ENCODE results near the gene DBF4B. TPM values are rescaled to one million over a fixed set of nuclear protein-coding genes. Genes with fewer than 3 reads are reported as not detected.
"Not testable (repeated sequence)": the region's sequence is repeated elsewhere in the genome, so short reads cannot be mapped to it uniquely, and the experiment has no call there.

DBF4B gene
- total RNA-seq, 2 experiments from 2014 or later = 26.2 to 32.9 TPM

DNA sequence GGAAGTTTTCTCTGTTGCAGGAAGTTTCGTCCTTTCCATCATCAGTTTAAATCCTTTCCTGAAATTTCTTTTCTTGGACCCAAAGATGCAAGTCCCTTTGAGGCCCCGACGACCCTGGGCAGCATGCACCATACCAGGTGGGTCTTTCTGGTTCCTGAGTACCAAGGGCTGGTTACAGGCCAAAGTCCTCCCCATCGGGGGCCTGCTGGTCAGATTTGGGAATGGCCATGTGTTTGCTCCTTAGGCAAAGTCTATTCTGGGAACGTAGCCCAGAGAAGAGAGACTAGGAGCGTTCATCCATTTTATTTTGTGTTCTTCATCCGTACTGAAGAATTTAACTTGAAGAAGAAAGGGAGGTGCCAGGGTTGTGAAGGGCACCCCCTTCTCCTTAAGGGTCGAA, 32.9 kb downstream of the DBF4B start:
- no peaks in the 10 kb centered on the region for H3K27me3 Mint-ChIP-seq
- ChIA-PET POLR2A (no interaction called here), CTCF (no interaction called here)
- peaks cover 4% of the 10 kb centered on the region for H3K36me3 Mint-ChIP-seq (ENCODE audit: low read depth)
- H3K4me3 Mint-ChIP-seq = no peak overlapping the region
- DNase-seq = no peak
- H3K9me3 Mint-ChIP-seq = no peaks in the 10 kb centered on the region
- H3K27ac Mint-ChIP-seq = no peak overlapping the region
- H3K4me1 Mint-ChIP-seq = no peaks in the 10 kb centered on the region

DNA sequence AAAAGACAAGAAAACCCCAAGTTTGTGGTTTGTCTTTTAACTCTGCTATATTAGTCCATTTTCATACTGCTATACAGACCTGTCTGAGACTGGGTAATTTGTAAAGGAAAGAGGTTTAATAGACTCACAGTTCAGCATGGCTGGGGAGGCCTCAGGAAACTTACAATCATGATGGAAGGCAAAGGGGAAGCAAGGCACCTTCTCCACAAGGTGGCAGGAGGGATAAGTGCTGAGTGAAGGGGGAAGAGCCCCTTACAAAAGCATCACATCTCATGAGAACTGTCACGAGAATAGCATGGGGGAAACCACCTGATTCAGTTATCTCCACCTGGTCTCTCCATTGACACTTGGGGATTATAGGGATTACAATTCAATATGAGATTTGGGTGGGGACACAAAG, 36.8 kb downstream of the DBF4B start:
- CTCF ChIA-PET = interaction anchor here (0.9 kb wide), 1 partner anchor 9 kb away, joined by 3 read pairs; no protein-coding TSS in a partner anchor
- H3K27ac Mint-ChIP-seq = no peak overlapping the region
- POLR2A ChIA-PET = no interaction called here
- DNase-seq = no peak
- H3K4me3 Mint-ChIP-seq = no peak overlapping the region
- H3K27me3 Mint-ChIP-seq = no peaks in the 10 kb centered on the region
- H3K36me3 Mint-ChIP-seq (ENCODE audit: low read depth) = peaks cover 7% of the 10 kb centered on the region
- H3K9me3 Mint-ChIP-seq = no peaks in the 10 kb centered on the region
- H3K4me1 Mint-ChIP-seq = no peaks in the 10 kb centered on the region

DNA sequence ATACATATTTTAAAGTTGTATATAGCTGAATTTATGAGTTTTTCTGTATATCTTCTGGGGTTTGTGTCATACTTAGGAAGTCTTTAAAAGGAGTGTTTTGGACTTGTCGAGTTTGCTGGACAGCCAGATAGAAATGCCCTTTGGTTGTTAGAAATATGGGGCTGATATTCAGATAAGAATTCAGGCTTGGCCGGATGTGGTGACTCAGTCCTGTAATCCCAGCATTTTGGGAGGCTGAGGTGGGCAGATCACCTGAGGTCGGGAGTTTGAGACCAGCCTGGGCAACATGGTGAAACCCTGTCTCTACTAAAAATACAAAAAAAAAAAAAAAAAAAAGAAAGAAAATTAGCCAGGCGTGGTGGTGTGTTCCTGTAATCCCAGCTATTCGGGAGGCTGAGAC, 37.3 kb downstream of the DBF4B start:
- POLR2A ChIA-PET; CTCF ChIA-PET; H3K36me3 Mint-ChIP-seq (ENCODE audit: low read depth); H3K27ac Mint-ChIP-seq; H3K4me1 Mint-ChIP-seq; DNase-seq; H3K27me3 Mint-ChIP-seq; H3K9me3 Mint-ChIP-seq; H3K4me3 Mint-ChIP-seq: not testable (repeated sequence)

DNA sequence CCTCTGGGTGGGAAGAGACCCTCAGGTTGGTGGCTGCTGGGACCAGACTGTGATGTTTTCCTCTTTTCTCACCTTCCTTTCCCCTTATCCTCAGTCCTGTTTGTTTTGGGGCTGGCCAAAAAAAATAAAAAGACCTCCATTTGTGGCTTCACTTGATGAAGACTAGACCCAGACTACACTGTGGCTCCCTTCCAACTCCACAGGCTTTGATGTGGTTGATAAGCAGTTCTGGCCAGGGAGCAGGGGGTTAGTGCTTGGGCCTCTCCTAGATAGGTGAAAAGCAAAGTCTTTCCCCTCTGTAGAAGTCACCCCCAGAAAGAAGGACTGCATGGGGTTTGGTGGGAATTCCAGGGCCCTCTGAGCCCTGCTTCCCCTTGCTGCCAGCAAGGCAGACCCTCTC, 39.1 kb downstream of the DBF4B start:
- ChIA-PET CTCF (no interaction called here), POLR2A (no interaction called here)
- Mint-ChIP-seq H3K27ac (no peak overlapping the region), H3K4me3 (no peak overlapping the region), H3K4me1 (no peaks in the 10 kb centered on the region), H3K27me3 (no peaks in the 10 kb centered on the region), H3K9me3 (no peaks in the 10 kb centered on the region), H3K36me3 (ENCODE audit: low read depth) (peaks cover 14% of the 10 kb centered on the region)
- no peak for DNase-seq

DNA sequence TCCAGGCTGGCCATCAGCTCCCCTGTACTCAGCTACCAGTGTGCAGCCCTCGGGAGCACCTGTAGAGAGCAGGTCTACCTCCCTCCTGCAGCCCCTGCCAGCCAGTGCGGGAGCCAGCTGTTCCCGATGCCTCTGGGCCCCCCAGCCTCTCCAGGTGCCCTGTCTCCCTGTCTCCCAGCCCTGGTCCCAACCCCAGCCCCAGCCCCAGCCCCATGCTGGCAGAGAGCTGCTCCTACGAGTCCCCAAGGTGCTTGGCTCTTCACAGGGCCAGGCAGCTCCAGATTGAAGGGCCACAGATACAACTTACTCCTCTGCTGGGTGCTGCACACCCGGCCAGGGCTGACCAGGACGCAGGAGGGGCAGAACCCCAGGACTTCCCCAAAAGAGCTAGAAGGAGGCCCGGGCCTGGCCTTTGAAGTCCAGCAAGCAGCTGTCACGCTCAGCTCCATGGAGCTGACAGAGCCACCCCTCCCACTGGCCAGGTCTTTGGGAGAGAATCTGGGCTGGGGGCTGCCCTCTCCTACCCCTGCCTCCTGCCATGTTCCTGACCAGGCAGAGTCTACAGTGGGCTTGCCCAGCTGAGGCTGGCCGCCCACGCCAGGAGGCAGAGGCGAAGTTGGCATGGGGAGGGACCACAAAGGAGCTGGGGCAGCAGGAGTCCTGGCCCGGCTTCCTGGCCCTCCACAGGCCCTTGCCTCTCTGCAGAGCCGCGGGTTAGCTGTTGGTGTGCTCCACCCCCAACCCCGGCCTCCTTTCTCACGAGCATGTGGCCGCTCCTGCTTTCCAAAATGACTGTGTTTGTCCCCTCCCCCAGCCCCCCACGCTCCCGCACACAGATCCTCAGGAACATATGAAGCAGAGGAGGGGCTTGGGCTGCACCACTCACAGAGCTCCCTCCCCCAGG, 40.9 kb downstream of the DBF4B start:
- Mint-ChIP-seq H3K27me3 (no peaks in the 10 kb centered on the region), H3K4me1 (no peaks in the 10 kb centered on the region), H3K9me3 (no peaks in the 10 kb centered on the region), H3K36me3 (ENCODE audit: low read depth) (peaks cover 10% of the 10 kb centered on the region), H3K4me3 (no peak overlapping the region), H3K27ac (no peak overlapping the region)
- ChIA-PET POLR2A (interaction anchor here (0.5 kb wide), 1 partner anchor 342 kb away, joined by 3 read pairs; no protein-coding TSS in a partner anchor), CTCF (no interaction called here)
- no peak for DNase-seq

DNA sequence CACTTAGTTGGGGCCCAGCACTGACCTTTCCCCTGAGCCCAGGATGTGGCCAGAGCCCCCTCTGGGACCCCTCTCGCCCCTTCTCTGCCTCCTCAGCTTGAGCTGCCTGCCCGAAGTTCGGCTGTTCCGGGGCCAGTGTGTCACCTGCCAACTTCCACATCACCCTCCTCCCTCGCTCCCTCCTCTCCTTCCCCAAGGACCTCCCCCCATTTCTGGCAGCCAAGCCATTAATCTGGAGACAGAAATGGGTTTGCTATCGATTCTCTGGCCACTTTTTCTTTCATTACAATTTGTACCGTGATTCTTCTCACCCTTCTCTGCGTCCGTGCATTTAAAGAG, 41.5 kb downstream of the DBF4B start:
- Mint-ChIP-seq H3K36me3 (ENCODE audit: low read depth) (peaks cover 10% of the 10 kb centered on the region), H3K27me3 (no peaks in the 10 kb centered on the region), H3K4me1 (no peaks in the 10 kb centered on the region), H3K9me3 (no peaks in the 10 kb centered on the region), H3K27ac (no peak overlapping the region), H3K4me3 (no peak overlapping the region)
- DNase-seq = no peak
- CTCF ChIA-PET = no interaction called here
- POLR2A ChIA-PET = no interaction called here

DNA sequence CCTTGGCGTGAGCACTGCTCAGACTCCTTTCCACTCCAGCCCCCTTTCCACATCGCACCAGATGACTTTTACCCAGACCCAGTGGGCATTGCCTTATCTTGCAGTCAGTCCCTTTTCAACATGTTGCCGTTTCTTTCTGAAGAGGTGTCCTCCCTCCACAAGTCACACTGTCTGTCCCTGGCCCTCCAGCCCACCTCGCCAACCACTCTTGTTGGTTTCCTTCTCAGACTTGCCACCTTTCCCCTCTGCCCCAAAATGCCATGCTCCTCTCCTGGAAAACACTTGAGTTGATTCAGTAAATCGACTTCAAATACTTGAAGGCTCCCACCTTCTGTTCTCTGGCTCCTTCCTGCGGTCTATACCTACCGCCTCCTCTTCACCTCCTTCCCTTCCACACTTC, 42.9 kb downstream of the DBF4B start:
- ChIA-PET POLR2A (no interaction called here), CTCF (no interaction called here)
- Mint-ChIP-seq H3K27ac (no peak overlapping the region), H3K36me3 (ENCODE audit: low read depth) (peaks cover 10% of the 10 kb centered on the region), H3K9me3 (no peaks in the 10 kb centered on the region), H3K4me1 (no peaks in the 10 kb centered on the region), H3K27me3 (peaks cover 1% of the 10 kb centered on the region), H3K4me3 (no peak overlapping the region)
- no peak for DNase-seq

DNA sequence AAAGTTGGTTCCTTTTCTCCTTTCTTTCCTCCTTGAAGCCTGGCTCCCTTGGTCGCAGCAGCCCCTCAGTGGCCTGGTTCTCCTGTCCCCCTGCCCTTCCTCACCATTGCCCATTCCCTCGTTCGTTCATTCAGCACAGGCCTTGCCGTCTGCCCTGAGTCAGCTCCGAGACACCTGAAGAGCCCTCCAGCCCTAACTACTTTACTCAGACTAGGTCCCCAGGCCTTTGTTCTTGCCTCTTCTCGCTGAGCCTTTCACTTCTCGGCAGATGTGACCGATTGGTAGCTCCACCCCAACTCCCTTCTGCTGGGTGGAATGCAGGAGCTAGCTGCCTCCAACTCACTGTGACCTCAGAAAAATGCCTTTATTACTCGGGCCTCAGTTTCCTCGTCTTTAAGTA, 43.3 kb downstream of the DBF4B start:
- no peaks in the 10 kb centered on the region for H3K4me1 Mint-ChIP-seq
- no peak for DNase-seq
- ChIA-PET CTCF (no interaction called here), POLR2A (no interaction called here)
- H3K4me3 Mint-ChIP-seq = no peak overlapping the region
- peaks cover 10% of the 10 kb centered on the region for H3K36me3 Mint-ChIP-seq (ENCODE audit: low read depth)
- H3K9me3 Mint-ChIP-seq = no peaks in the 10 kb centered on the region
- H3K27me3 Mint-ChIP-seq = peaks cover 2% of the 10 kb centered on the region
- no peak overlapping the region for H3K27ac Mint-ChIP-seq

DNA sequence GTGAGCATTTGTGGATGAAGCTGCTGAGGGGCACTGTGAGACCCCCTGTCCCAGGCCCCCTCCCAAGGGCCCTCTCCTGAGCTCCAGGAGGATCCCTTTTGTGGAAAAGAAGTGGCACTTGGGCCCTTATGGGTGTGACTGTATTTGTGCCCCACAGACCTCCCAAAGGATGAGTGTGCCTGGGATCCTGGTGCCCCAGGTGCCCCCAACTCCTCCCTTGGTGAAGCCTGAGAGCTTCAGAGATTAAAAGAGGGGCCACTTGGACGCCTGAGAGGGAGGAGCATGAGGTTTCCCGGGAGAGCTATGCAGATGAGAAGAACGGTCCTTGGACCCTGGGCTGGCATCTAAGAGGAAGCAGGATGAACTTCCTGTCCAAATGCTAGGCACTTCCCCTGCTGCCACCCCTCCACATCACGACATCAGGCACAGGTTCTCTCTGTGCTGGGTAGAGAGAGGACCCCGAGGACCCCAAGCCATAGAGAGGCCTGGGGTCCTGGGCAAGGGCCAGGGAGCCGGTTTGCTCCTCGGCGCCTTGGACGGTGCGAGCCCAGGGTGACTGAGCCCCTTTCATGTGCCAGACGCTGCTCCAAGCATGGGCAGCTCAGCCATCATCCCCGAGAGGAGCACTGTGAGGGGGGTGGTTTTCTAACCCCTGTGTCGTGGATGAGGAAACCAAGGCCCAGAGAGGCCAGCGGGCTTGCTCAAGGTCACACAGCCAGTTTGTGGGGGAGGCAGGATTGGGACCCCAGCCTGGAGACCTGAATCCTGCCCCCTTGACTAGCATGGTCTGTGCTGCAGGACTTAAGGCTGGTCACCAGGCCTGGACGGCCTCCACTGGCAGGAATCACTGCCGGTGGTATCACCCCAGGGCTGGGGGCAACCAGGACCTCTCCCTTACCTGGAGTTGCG, 44.7 kb downstream of the DBF4B start:
- DNase-seq = no peak
- no peaks in the 10 kb centered on the region for H3K4me1 Mint-ChIP-seq
- H3K36me3 Mint-ChIP-seq (ENCODE audit: low read depth) = peaks cover 10% of the 10 kb centered on the region
- POLR2A ChIA-PET = no interaction called here
- no peaks in the 10 kb centered on the region for H3K9me3 Mint-ChIP-seq
- H3K27ac Mint-ChIP-seq = no peak overlapping the region
- H3K27me3 Mint-ChIP-seq = peaks cover 16% of the 10 kb centered on the region
- CTCF ChIA-PET = interaction anchor here (0.6 kb wide), 1 partner anchor 114 kb away, joined by 3 read pairs; no protein-coding TSS in a partner anchor
- H3K4me3 Mint-ChIP-seq = no peak overlapping the region

DNA sequence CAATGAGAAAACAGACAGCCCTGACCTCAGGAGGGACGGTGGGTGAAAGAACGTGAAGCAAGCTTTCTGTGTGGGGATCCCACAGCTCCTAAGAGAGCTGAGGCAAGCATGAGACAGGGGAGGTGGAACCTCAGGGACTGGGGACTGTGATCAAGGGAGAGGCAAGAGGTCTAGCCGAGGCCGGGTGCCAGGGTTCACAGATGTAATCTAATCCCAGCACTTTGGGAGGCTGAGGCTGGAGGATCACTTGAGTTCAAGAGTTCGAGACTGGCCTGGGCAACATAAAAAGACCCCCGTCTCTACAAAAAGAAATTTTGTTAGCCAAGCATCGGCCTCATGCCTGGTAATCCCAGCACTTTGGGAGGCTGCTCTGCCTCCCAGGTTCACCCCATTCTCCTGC, 45.8 kb downstream of the DBF4B start:
- peaks cover 10% of the 10 kb centered on the region for H3K36me3 Mint-ChIP-seq (ENCODE audit: low read depth)
- no peak for DNase-seq
- ChIA-PET POLR2A (no interaction called here), CTCF (no interaction called here)
- H3K9me3 Mint-ChIP-seq = no peaks in the 10 kb centered on the region
- H3K4me3 Mint-ChIP-seq = no peak overlapping the region
- no peaks in the 10 kb centered on the region for H3K4me1 Mint-ChIP-seq
- H3K27ac Mint-ChIP-seq = no peak overlapping the region
- peaks cover 17% of the 10 kb centered on the region for H3K27me3 Mint-ChIP-seq

DNA sequence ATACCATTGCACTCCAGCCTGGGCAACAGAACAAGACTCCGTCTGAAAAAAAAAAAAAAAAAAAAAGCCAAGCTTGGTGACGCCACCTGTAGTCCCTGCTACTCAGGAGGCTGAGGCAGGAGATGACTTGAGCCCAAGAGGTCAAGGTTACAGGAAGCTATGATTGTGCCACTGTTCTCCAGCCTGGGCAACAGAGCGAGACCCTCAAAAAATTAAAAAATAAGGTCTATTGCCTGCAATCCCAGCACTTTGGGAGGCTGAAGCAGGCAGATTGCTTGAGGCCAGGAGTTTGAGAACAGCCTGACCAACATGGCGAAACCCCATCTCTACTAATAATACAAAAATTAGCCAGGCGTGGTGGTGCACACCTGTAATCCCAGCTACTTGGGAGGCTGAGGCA, 46.7 kb downstream of the DBF4B start:
- H3K4me3 Mint-ChIP-seq; H3K4me1 Mint-ChIP-seq; DNase-seq; H3K27ac Mint-ChIP-seq; POLR2A ChIA-PET; CTCF ChIA-PET; H3K9me3 Mint-ChIP-seq; H3K36me3 Mint-ChIP-seq (ENCODE audit: low read depth): not testable (repeated sequence)
- peaks cover 18% of the 10 kb centered on the region for H3K27me3 Mint-ChIP-seq

DNA sequence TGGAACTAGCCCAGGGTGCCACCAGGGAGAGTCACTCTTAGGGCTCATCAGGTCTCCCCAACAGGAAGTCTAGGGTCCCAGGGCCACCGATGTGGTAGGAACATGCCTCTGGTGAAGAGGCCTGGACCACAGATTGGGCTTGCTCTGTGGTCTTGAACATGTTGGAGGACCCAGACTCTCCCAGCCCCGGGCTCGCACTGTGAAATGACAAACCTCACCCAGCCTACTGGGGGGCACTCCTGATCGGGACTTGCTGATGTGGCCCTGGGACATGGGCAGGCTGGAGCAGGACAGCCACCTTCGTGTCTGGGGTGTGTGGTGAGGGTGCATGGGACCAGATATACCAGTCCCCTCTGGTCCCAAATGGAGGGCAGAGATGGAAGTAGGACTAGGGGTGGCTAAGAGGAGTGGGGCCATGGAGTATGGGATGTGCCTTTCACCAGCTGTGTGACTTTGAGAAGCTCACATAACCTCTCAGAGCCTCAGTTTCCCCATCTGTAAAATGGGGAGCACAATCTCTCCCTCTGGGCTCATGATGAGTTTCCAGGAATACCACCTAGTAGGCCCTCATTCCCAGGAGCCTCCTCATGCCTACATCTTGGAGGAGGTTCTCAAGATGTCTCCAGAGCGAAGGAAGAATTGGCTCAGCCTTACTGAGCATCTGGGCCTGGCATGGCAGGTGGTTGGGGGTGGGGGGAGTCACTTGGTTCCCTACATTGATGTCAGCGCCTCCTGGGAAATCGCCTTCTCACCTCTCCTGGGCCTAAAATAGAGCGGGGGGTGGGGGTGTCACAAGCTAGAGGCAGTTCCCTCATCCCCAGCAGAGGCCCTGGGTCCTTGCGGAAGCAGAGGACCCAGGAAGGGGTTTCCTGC, 48.8 kb downstream of the DBF4B start:
- Mint-ChIP-seq H3K4me3 (no peak overlapping the region), H3K4me1 (no peaks in the 10 kb centered on the region), H3K9me3 (no peaks in the 10 kb centered on the region), H3K27ac (no peak overlapping the region), H3K36me3 (ENCODE audit: low read depth) (no peaks in the 10 kb centered on the region), H3K27me3 (peaks cover 32% of the 10 kb centered on the region)
- ChIA-PET CTCF (interaction anchor here (0.7 kb wide), 1 partner anchor 136 kb away, joined by 3 read pairs; no protein-coding TSS in a partner anchor), POLR2A (no interaction called here)
- no peak for DNase-seq

Data from activated CD4-positive, alpha-beta T cell treated with anti-CD3 and anti-CD28 coated beads, Interleukin-2, amount 10 ng/mL, durations not matched to agents 7 days and 5 days (primary cell).